ENCODE data around the gene ACTA2.

ACTA2 gene

DNA sequence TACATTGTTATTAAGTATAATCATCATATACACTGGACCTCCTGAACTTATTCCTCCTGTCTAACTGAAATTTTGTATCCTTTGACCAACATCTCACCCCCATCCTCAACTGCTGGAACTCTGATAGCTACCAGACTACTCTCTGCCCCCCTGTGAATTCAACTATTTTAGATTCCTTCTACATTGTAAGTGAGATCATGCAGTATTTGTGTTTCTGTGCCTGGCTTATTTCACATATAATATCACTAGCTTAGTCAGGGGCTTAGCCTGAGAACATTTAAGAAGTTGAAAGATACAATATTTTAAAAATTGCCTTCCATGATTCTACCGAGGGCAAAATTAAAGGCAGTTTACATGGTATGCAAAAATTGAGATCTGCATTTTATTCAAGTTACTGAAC lies 45.7 kb downstream of the ACTA2 start:
- H3K27me3 ChIP-seq (ENCODE audit: low read length) = no peaks in the 10 kb centered on the region
- TF ChIP-seq EZH2phosphoT487 (conservative IDR thresholded peaks at IDR 0.05; ENCODE audit: low read length) = no peak
- TF ChIP-seq CTCF (IDR thresholded peaks at IDR 0.05; ENCODE audit: insufficient read depth, low read length, poor library complexity, severe bottlenecking) = no peak

GRCh38 chr10:88903715-88904114 lies 48.9 kb downstream of the ACTA2 start:
- Histone ChIP-seq H3K4me3 (ENCODE audit: insufficient read depth, low read length, poor library complexity, severe bottlenecking) (no peak overlapping the region), H3F3A (ENCODE audit: insufficient read depth) (no peaks in the 10 kb centered on the region), H3K36me3 (ENCODE audit: low read length) (peaks cover 13% of the 10 kb centered on the region), H3K9ac (ENCODE audit: low read length) (no peak overlapping the region), H3K27me3 (ENCODE audit: low read length) (no peaks in the 10 kb centered on the region), H3K4me2 (ENCODE audit: low read depth, low read length, poor library complexity, severe bottlenecking) (no peak overlapping the region), H3K9me3 (ENCODE audit: insufficient read depth, low read length) (no peaks in the 10 kb centered on the region), H2AFZ (ENCODE audit: low read depth, low read length, severe bottlenecking) (no peak overlapping the region), H3K9me2 (replicated peaks; ENCODE audit: insufficient read depth, low read length) (no peaks in the 10 kb centered on the region), H3K79me2 (ENCODE audit: insufficient read depth, low read length) (0 out of 2 replicates have a peak, but pooled peaks cover 6% of the 10 kb centered on the region), H4K20me1 (ENCODE audit: low read depth, low read length) (no peaks in the 10 kb centered on the region), H3K27ac (ENCODE audit: low read depth, low read length) (no peak overlapping the region)
- TF ChIP-seq CTCF (IDR thresholded peaks at IDR 0.05; ENCODE audit: insufficient read depth, low read length, poor library complexity, severe bottlenecking) = no peak
- TF ChIP-seq EZH2phosphoT487 (conservative IDR thresholded peaks at IDR 0.05; ENCODE audit: low read length) = no peak

More for the DNA sequence above, 45.7 kb downstream of the ACTA2 start:
- H3K4me3 ChIP-seq (ENCODE audit: insufficient read depth, low read length, poor library complexity, severe bottlenecking) = no peak overlapping the region
- peaks cover 18% of the 10 kb centered on the region for H3K36me3 ChIP-seq (ENCODE audit: low read length)
- H3K79me2 ChIP-seq (ENCODE audit: insufficient read depth, low read length) = no peaks in the 10 kb centered on the region
- H3K9me3 ChIP-seq (ENCODE audit: insufficient read depth, low read length) = no peaks in the 10 kb centered on the region
- no peaks in the 10 kb centered on the region for H3K9me2 ChIP-seq (replicated peaks; ENCODE audit: insufficient read depth, low read length)
- no peaks in the 10 kb centered on the region for H3F3A ChIP-seq (ENCODE audit: insufficient read depth)
- no peak overlapping the region for H3K27ac ChIP-seq (ENCODE audit: low read depth, low read length)
- no peak overlapping the region for H3K9ac ChIP-seq (ENCODE audit: low read length)
- no peak overlapping the region for H3K4me2 ChIP-seq (ENCODE audit: low read depth, low read length, poor library complexity, severe bottlenecking)
- no peak overlapping the region for H2AFZ ChIP-seq (ENCODE audit: low read depth, low read length, severe bottlenecking)
- H4K20me1 ChIP-seq (ENCODE audit: low read depth, low read length) = no peaks in the 10 kb centered on the region

DNA sequence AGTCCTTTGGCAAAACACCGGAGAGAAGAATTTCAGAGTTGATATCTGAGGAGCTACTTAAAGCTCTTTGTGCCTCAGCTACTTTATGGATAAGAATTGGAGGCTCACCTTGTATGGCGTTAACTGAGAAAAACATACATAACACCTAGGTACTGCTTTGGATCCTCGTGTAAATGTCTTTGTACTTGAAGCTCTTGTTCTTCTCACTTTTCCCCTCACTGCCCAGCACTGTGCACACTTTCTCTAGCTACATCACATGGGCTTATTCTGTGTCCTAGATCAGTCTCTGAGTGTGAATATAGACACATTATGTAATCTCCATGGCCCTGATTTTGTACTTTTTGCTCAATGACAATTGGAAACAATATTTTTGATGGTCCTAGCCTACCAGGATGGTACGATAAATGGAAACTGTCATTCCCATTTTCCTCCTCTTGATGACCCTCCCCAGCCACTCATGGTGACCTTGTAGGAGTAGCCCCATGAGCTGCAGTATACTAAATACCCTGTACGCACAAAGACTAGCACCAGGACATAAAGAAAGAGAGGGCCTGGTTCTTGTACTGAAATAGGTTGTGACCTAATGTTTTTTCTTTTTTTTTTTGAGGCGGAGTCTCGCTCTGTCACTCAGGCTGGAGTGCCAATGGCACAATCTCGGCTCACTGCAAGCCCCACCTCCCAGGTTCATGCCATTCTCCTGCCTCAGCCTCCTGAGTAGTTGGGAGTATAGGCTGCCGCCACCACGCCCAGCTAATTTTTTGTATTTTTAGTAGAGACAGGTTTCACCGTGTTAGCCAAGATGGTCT lies 50.4 kb downstream of the ACTA2 start:
- no peaks in the 10 kb centered on the region for H4K20me1 ChIP-seq (ENCODE audit: low read depth, low read length)
- peak overlapping the region; percentile 63 for H3K27ac ChIP-seq (ENCODE audit: low read depth, low read length)
- H3K4me3 ChIP-seq (ENCODE audit: insufficient read depth, low read length, poor library complexity, severe bottlenecking) = no peak overlapping the region
- H3K36me3 ChIP-seq (ENCODE audit: low read length) = peaks cover 13% of the 10 kb centered on the region
- peak overlapping the region; percentile 30 for H3K4me2 ChIP-seq (ENCODE audit: low read depth, low read length, poor library complexity, severe bottlenecking)
- no peak for TF ChIP-seq CTCF (IDR thresholded peaks at IDR 0.05; ENCODE audit: insufficient read depth, low read length, poor library complexity, severe bottlenecking)
- no peak for TF ChIP-seq EZH2phosphoT487 (conservative IDR thresholded peaks at IDR 0.05; ENCODE audit: low read length)
- no peaks in the 10 kb centered on the region for H3F3A ChIP-seq (ENCODE audit: insufficient read depth)
- no peaks in the 10 kb centered on the region for H3K9me3 ChIP-seq (ENCODE audit: insufficient read depth, low read length)
- no peak overlapping the region for H3K9ac ChIP-seq (ENCODE audit: low read length)
- no peaks in the 10 kb centered on the region for H3K27me3 ChIP-seq (ENCODE audit: low read length)
- H2AFZ ChIP-seq (ENCODE audit: low read depth, low read length, severe bottlenecking) = no peak overlapping the region
- H3K9me2 ChIP-seq (replicated peaks; ENCODE audit: insufficient read depth, low read length) = no peaks in the 10 kb centered on the region
- H3K79me2 ChIP-seq (ENCODE audit: insufficient read depth, low read length) = 0 out of 2 replicates have a peak, but pooled peaks cover 6% of the 10 kb centered on the region
